Neural progenitor cell (in vitro differentiated cells): Measurements from ENCODE around the gene MIPEP.

Experiments used
- CTCF ChIP-seq: fragments of 200-600 bp; sonication (generic); IDR thresholded peaks from 2 replicates; pipeline ENCODE4 v1.5.1; 2017; ENCODE audit warnings: antibody characterized with exemption, mild to moderate bottlenecking
- EZH2 ChIP-seq: fragments of 200-600 bp; sonication (generic); IDR thresholded peaks from 2 replicates; pipeline ENCODE4 v1.6.1; 2017; ENCODE audit warnings: antibody characterized with exemption, mild to moderate bottlenecking, moderate library complexity
- EZH2phosphoT487 ChIP-seq: fragments of 200-600 bp; sonication (generic); IDR thresholded peaks from 2 replicates; pipeline ENCODE4 v1.6.1; 2017; ENCODE audit warnings: antibody characterized with exemption

GRCh38 chr13:23828866-23829265, 60.3 kb downstream of the MIPEP start:
- TF ChIP-seq CTCF = no peak
- no peak for TF ChIP-seq EZH2phosphoT487
- TF ChIP-seq EZH2 = no peak
